Uterus (tissue), 4 donors: ENCODE measurements around the gene C1orf198. TPM values are rescaled to one million over a fixed set of nuclear protein-coding genes. Genes with fewer than 3 reads are reported as not detected.

ENCODE experiments used
- DNase-seq, 2 donors: peaks; one replicate each; pipeline ENCODE4 v3.0.0-alpha.2; 2019 to 2020
- H3K27ac ChIP-seq, 2 donors: fragments of 200-600 bp; sonication (generic); 1 replicate in 1 of 2; 2 replicates in 1 of 2; pipeline ENCODE4 v1.5.1; 2016 to 2018
- H3K27me3 ChIP-seq, 2 donors: fragments of 200-600 bp; sonication (generic); one replicate each; pipeline ENCODE4 v1.5.1; 2018 to 2019; ENCODE audit warnings: control low read depth in 1 of 2
- H3K36me3 ChIP-seq, 2 donors: fragments of 200-600 bp; sonication (generic); one replicate each; pipeline ENCODE4 v1.5.1; 2019; ENCODE audit warnings: control low read depth in 1 of 2
- H3K4me1 ChIP-seq, 2 donors: fragments of 200-600 bp; sonication (generic); one replicate each; pipeline ENCODE4 v1.5.1; 2018 to 2019; ENCODE audit warnings: control low read depth in 1 of 2
- H3K4me3 ChIP-seq, 2 donors: fragments of 200-600 bp; sonication (generic); 1 replicate in 1 of 2; 2 replicates in 1 of 2; pipeline ENCODE4 v1.5.1; 2018 to 2019; ENCODE audit warnings: mild to moderate bottlenecking in 1 of 2
- H3K9me3 ChIP-seq, 2 donors: fragments of 200-600 bp; sonication (generic); one replicate each; pipeline ENCODE4 v1.5.1; 2019; ENCODE audit warnings: control low read depth in 1 of 2
- POLR2A ChIP-seq, 2 donors: fragments of 450-650 bp; IDR thresholded peaks; one replicate each; pipeline ENCODE4 v1.6.1; 2016; ENCODE audit warnings: antibody characterized with exemption in 2 of 2, mild to moderate bottlenecking in 1 of 2, moderate library complexity in 1 of 2
- intact Hi-C: fragments of 100-400 bp; cut with DNase I; formaldehyde crosslinking; loops from one replicate; pipeline ENCODE4 v1.15.1; 2023; ENCODE audit warnings: low total_unique reads
- total RNA-seq, 4 donors: library from RNA; depleted of rRNA in 3 of 4; stranded (reverse); fragments of >200 nt in 3 of 4; gene quantifications; one replicate each; pipeline versions ENCODE4 v1.1.0 to v1.2.4, GENCODE V29; 2014 to 2023
- TF ChIP-seq, protein P1 (sequence below), 4 experiments: fragments of 200-600 bp in 2 of 4; fragments of 450-650 bp in 2 of 4; sonication (generic) in 2 of 4; IDR thresholded peaks; one replicate each; pipeline ENCODE4 v1.5.1; 2016 to 2019; ENCODE audit warnings: antibody characterized with exemption in 4 of 4, mild to moderate bottlenecking in 2 of 4, moderate library complexity in 1 of 4
- donor health status: DM: yes; HTN: yes; CAD: no.

Gene C1orf198
- total RNA-seq, 4 donors from 2014 or later: 41.0 to 80.0 (median 60.8) TPM

- no peaks in the 10 kb centered on the region for H3K36me3 ChIP-seq
- peak overlapping the region; percentile 15 to 16 for H3K27ac ChIP-seq
- H3K27me3 ChIP-seq: no peaks in the 10 kb centered on the region
- intact Hi-C loops: no loop called here
- TF ChIP-seq POLR2A (IDR thresholded peaks at IDR 0.05): no peak
- TF ChIP-seq, protein P1, sequence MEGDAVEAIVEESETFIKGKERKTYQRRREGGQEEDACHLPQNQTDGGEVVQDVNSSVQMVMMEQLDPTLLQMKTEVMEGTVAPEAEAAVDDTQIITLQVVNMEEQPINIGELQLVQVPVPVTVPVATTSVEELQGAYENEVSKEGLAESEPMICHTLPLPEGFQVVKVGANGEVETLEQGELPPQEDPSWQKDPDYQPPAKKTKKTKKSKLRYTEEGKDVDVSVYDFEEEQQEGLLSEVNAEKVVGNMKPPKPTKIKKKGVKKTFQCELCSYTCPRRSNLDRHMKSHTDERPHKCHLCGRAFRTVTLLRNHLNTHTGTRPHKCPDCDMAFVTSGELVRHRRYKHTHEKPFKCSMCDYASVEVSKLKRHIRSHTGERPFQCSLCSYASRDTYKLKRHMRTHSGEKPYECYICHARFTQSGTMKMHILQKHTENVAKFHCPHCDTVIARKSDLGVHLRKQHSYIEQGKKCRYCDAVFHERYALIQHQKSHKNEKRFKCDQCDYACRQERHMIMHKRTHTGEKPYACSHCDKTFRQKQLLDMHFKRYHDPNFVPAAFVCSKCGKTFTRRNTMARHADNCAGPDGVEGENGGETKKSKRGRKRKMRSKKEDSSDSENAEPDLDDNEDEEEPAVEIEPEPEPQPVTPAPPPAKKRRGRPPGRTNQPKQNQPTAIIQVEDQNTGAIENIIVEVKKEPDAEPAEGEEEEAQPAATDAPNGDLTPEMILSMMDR (IDR thresholded peaks at IDR 0.05): no peak
- no peak overlapping the region for H3K4me3 ChIP-seq
- DNase-seq: no peak
- peaks cover 0 to 6% of the 10 kb centered on the region in 2 donors for H3K4me1 ChIP-seq
- H3K9me3 ChIP-seq: no peaks in the 10 kb centered on the region
These were observed 37.4 kb upstream of the C1orf198 start for GRCh38 chr1:230905733-230906132.

- intact Hi-C loops: no loop called here
These were observed 34.1 kb upstream of the C1orf198 start for GRCh38 chr1:230902349-230902923.

DNA sequence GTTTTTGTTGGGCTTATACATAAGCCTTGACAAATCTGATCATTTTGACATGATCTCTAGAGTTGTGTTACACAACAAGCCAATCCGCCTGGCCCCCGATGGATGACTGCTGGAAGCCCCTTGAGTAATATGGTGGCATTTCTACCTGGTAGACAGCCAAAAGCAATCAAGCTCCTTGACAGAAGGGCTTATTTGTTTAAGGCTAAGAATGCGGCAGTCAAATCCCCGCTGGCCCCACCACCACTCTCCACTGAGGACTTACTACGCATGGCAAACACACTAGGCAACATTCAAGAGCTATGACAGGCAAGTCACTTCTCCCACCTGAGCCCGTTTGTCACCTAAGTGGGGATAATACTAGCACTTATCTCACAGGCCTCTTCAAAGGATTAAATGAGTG is 33.4 kb upstream of the C1orf198 start:
- Histone ChIP-seq H3K9me3 (no peaks in the 10 kb centered on the region), H3K27ac (no peak overlapping the region), H3K27me3 (no peaks in the 10 kb centered on the region), H3K36me3 (no peaks in the 10 kb centered on the region), H3K4me1 (peaks cover 0 to 6% of the 10 kb centered on the region in 2 donors), H3K4me3 (no peak overlapping the region)
- DNase-seq: no peak
- no peak for TF ChIP-seq POLR2A (IDR thresholded peaks at IDR 0.05)
- TF ChIP-seq, protein P1 (IDR thresholded peaks at IDR 0.05): no peak
- intact Hi-C loops: no loop called here

More at GRCh38 chr1:230902349-230902923, 34.1 kb upstream of the C1orf198 start:
- peaks cover 0 to 6% of the 10 kb centered on the region in 2 donors for H3K4me1 ChIP-seq
- no peak overlapping the region for H3K27ac ChIP-seq
- H3K9me3 ChIP-seq: no peaks in the 10 kb centered on the region
- no peaks in the 10 kb centered on the region for H3K36me3 ChIP-seq
- TF ChIP-seq, protein P1 (IDR thresholded peaks at IDR 0.05): no peak
- TF ChIP-seq POLR2A (IDR thresholded peaks at IDR 0.05): no peak
- no peak for DNase-seq
- no peak overlapping the region for H3K4me3 ChIP-seq
- no peaks in the 10 kb centered on the region for H3K27me3 ChIP-seq

DNA sequence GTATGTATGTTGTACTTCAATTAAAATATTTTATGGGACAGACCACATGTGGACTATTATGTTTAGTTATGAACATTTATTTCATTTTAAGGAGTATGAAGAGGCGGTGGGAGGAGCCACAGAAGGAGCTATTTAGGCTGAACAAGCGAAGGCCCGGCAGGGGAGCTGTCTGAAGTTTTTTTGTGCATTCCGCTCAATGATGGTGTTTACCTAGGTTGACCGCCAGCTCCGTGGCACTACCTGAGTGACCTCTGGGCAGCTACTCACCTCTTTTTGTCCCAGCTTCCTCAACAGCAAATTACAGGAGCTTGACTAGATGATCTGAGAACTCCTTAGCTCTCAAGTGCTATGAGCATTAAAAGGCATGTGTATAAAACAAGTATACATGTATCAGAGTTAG is 32.7 kb upstream of the C1orf198 start:
- Histone ChIP-seq H3K4me1 (peaks cover 0 to 2% of the 10 kb centered on the region in 2 donors), H3K27ac (no peak overlapping the region), H3K36me3 (no peaks in the 10 kb centered on the region), H3K9me3 (no peaks in the 10 kb centered on the region), H3K27me3 (no peaks in the 10 kb centered on the region), H3K4me3 (no peak overlapping the region)
- intact Hi-C loops: no loop called here
- DNase-seq: no peak
- TF ChIP-seq, protein P1 (IDR thresholded peaks at IDR 0.05): no peak
- no peak for TF ChIP-seq POLR2A (IDR thresholded peaks at IDR 0.05)

GRCh38 chr1:230899841-230900251 is 31.5 kb upstream of the C1orf198 start:
- Histone ChIP-seq H3K27me3 (no peaks in the 10 kb centered on the region), H3K4me3 (no peak overlapping the region), H3K36me3 (no peaks in the 10 kb centered on the region), H3K4me1 (no peaks in the 10 kb centered on the region), H3K27ac (no peak overlapping the region), H3K9me3 (no peaks in the 10 kb centered on the region)
- DNase-seq: no peak
- intact Hi-C loops: no loop called here
- TF ChIP-seq, protein P1 (IDR thresholded peaks at IDR 0.05): no peak
- no peak for TF ChIP-seq POLR2A (IDR thresholded peaks at IDR 0.05)
